Keratinocyte (primary cell): ENCODE measurements around the gene AIFM3. TPM values are rescaled to one million over a fixed set of nuclear protein-coding genes. Genes with fewer than 3 reads are reported as not detected.

Source experiments
- DNase-seq: peaks from one replicate; pipeline ENCODE4 v3.0.0-alpha.2; 2011; ENCODE audit warnings: low read depth, missing footprints, low spot score
- FAIRE-seq: peaks from 2 replicates; lab custom pipeline; 2011; peaks lifted over from hg19 to GRCh38; lab: Jason Lieb, UNC
- H2AFZ ChIP-seq: 2 replicates; pipeline ENCODE4 v1.6.0; 2012; ENCODE audit warnings: low read length, control low read depth, inconsistent platforms; ENCODE audit not compliant: control insufficient read depth
- H3K27ac ChIP-seq: 2 replicates; pipeline ENCODE4 v1.5.1; 2011; ENCODE audit warnings: low read length; ENCODE audit not compliant: control insufficient read depth, insufficient read depth
- H3K27me3 ChIP-seq: 3 replicates; pipeline ENCODE4 v1.6.0; 2011; ENCODE audit warnings: low read length; ENCODE audit not compliant: control insufficient read depth, insufficient read depth; ENCODE audit errors: extremely low read depth
- H3K36me3 ChIP-seq, 2 experiments: 2 replicates in 1 of 2; 3 replicates in 1 of 2; pipeline ENCODE4 v1.5.1; 2011; ENCODE audit warnings: low read length in 2 of 2, mild to moderate bottlenecking in 1 of 2; ENCODE audit not compliant: control insufficient read depth in 2 of 2, insufficient read depth in 2 of 2; ENCODE audit errors: extremely low read depth in 1 of 2
- H3K4me1 ChIP-seq: 3 replicates; pipeline ENCODE4 v1.5.1; 2011; ENCODE audit warnings: low read length; ENCODE audit not compliant: control insufficient read depth, insufficient read depth; ENCODE audit errors: extremely low read depth
- H3K4me2 ChIP-seq: 3 replicates; pipeline ENCODE4 v1.6.0; 2011; ENCODE audit warnings: low read depth, low read length; ENCODE audit not compliant: control insufficient read depth, insufficient read depth; ENCODE audit errors: extremely low read depth
- H3K4me3 ChIP-seq, 3 experiments: fragments of 200-600 bp in 1 of 3; sonication (generic) in 1 of 3; 2 replicates in 2 of 3; 3 replicates in 1 of 3; pipeline ENCODE4 v1.5.1; 2011 to 2016; ENCODE audit warnings: low read length in 3 of 3, mild to moderate bottlenecking in 3 of 3, control low read depth in 2 of 3, inconsistent platforms in 1 of 3, low read depth in 1 of 3, mixed read lengths in 1 of 3, mixed run types in 1 of 3, moderate library complexity in 1 of 3; ENCODE audit not compliant: control insufficient read depth in 2 of 3, insufficient read depth in 2 of 3; ENCODE audit errors: extremely low read depth in 1 of 3
- H3K79me2 ChIP-seq: 2 replicates; pipeline ENCODE4 v1.6.0; 2012; ENCODE audit warnings: low read length; ENCODE audit not compliant: control insufficient read depth, insufficient read depth
- H3K9ac ChIP-seq: 3 replicates; pipeline ENCODE4 v1.6.0; 2011; ENCODE audit warnings: low read length; ENCODE audit not compliant: control insufficient read depth, insufficient read depth; ENCODE audit errors: extremely low read depth
- H3K9me1 ChIP-seq: 3 replicates; pipeline ENCODE4 v1.6.0; 2011; ENCODE audit warnings: low read length; ENCODE audit not compliant: control insufficient read depth, insufficient read depth; ENCODE audit errors: extremely low read depth
- H3K9me3 ChIP-seq: 2 replicates; pipeline ENCODE4 v1.5.1; 2012; ENCODE audit warnings: low read depth, low read length; ENCODE audit not compliant: control insufficient read depth
- H4K20me1 ChIP-seq: 3 replicates; pipeline ENCODE4 v1.6.0; 2011; ENCODE audit warnings: low read length; ENCODE audit not compliant: control insufficient read depth, insufficient read depth; ENCODE audit errors: extremely low read depth
- CTCF ChIP-seq, 3 experiments: IDR thresholded peaks in 1 of 3; conservative IDR thresholded peaks in 1 of 3; optimal IDR thresholded peaks in 1 of 3; 2 replicates in 2 of 3; 3 replicates in 1 of 3; pipeline versions ENCODE3 to v1.5.1; 2011; ENCODE audit warnings: low read length in 3 of 3, mild to moderate bottlenecking in 3 of 3, moderate library complexity in 2 of 3, control low read depth in 1 of 3, inconsistent platforms in 1 of 3; ENCODE audit not compliant: insufficient read depth in 2 of 3; ENCODE audit errors: extremely low read depth in 1 of 3
- EZH2 ChIP-seq: IDR thresholded peaks from one replicate; pipeline ENCODE4 v1.6.1; 2012; ENCODE audit warnings: inconsistent platforms, mild to moderate bottlenecking, low read length, moderate library complexity
- dilution Hi-C: fragments of 300-500 bp; cut with MboI; formaldehyde crosslinking; loops from one replicate; pipeline ENCODE4 v1.7.0; 2020; ENCODE audit warnings: low sequenced_read_pairs; ENCODE audit not compliant: extremely low pct_ligation_motif_present
- polyA plus RNA-seq, 5 experiments: library from polyadenylated mRNA; depleted of rRNA in 3 of 5; stranded (reverse) in 3 of 5; stranded (forward) in 1 of 5; unstranded in 1 of 5; fragments of >200 nt; gene quantifications; 1 replicate in 1 of 5; 2 replicates in 3 of 5; 3 replicates in 1 of 5; pipeline versions ENCODE4 v1.2.1 to v1.2.3, GENCODE V29; 2011 to 2012; ENCODE audit warnings: missing spikeins in 2 of 5, low read depth in 1 of 5, low replicate concordance in 1 of 5

AIFM3 gene
- polyA plus RNA-seq, 1 donor (not counting 4 experiments of a cell fraction or from before 2014, with no cell fraction given) = 0.59 TPM

GRCh38 chr22:20952544-20953341, 14.3 kb upstream of the AIFM3 start:
- dilution Hi-C loops = no loop called here
- Histone ChIP-seq H3K27me3 (no peaks in the 10 kb centered on the region), H4K20me1 (no peaks in the 10 kb centered on the region), H3K9me3 (no peaks in the 10 kb centered on the region), H3K9me1 (no peaks in the 10 kb centered on the region), H3K4me3 (no peak overlapping the region), H3K4me2 (no peak overlapping the region), H3K9ac (peak overlapping the region; percentile 15), H3K36me3 (peaks cover 7 to 39% of the 10 kb centered on the region in 2 experiments), H3K27ac (peak overlapping the region; percentile 88), H2AFZ (no peak overlapping the region), H3K79me2 (peaks cover 50% of the 10 kb centered on the region), H3K4me1 (peaks cover 56% of the 10 kb centered on the region)
- DNase-seq = no peak
- no peak for TF ChIP-seq EZH2
- TF ChIP-seq CTCF (optimal IDR thresholded peaks at IDR 0.05 in 1 of 3, IDR thresholded peaks at IDR 0.05 in 1 of 3, conservative IDR thresholded peaks at IDR 0.05 in 1 of 3; ENCODE audit: extremely low read depth in 1 of 3, insufficient read depth in 2 of 3, low read length in 3 of 3) = no peak
- no peak for FAIRE-seq

GRCh38 chr22:20953342-20953608, 13.8 kb upstream of the AIFM3 start:
- Histone ChIP-seq H3K4me2 (no peak overlapping the region), H3K4me3 (no peak overlapping the region), H3K4me1 (peaks cover 56% of the 10 kb centered on the region), H3K79me2 (peaks cover 45% of the 10 kb centered on the region), H3K9me1 (no peaks in the 10 kb centered on the region), H4K20me1 (no peaks in the 10 kb centered on the region), H2AFZ (no peak overlapping the region), H3K36me3 (peaks cover 7 to 36% of the 10 kb centered on the region in 2 experiments), H3K27me3 (no peaks in the 10 kb centered on the region), H3K9me3 (no peaks in the 10 kb centered on the region), H3K9ac (peak overlapping the region; percentile 60), H3K27ac (peak overlapping the region; percentile 88)
- dilution Hi-C loops = no loop called here
- DNase-seq = no peak
- no peak for TF ChIP-seq EZH2
- FAIRE-seq = no peak
